ENCODE measurements around the gene DENND6B. TPM values are rescaled to one million over a fixed set of nuclear protein-coding genes. Genes with fewer than 3 reads are reported as not detected.

The DENND6B gene
- total RNA-seq, 4 donors from 2014 or later: 5.4 to 14.9 (median 6.3) TPM

DNA sequence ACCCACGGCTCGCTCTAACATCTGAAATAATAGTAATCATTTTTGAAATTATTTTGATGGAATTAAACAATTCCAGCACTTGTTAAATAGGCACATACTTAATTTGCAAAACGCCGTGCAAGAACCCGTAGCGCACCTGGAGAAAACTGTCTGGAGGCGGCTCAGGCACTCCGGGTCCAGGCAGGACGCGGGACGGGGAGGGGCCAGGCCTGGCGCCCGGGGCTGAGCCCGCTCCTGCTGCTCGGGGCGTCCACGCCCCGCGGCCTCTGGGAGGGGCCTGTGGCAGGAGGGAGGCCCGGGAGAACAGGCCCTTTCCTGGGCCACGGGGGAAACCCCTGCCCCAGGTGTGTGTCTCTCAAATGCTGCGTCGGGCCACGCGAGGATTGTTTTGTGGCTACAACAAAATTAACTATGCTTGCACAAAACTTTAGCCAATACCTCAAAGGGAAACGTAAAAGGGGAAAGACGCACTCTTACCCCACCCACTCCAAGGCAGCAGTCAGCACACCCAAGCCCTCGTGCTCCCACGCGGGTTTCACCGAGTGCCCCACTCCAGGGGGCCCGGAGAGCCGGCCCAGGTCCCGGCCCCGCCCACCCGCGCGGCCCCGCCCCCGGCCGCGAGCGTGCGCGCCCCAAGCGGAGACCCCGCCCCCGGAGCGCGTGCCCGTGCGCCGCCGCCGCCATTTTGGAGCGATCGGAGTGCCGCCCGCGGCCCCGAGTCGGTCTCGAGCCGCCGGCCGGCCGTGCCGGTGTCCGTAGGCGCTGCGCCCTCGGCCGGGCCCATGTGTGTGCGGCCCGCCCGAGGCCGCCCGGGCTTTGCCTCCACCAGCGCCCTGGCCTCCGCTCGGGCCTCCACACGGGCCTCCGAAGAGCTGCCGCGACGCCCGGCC, 16.1 kb upstream of the DENND6B start, which contains the start of gene PPP6R2:
Gene PPP6R2 (plus strand): TSS at position 677 of the 890 bp plus-strand sequence. CDS start 50,582 bp downstream, outside the sequence.
- TF ChIP-seq, protein P1, sequence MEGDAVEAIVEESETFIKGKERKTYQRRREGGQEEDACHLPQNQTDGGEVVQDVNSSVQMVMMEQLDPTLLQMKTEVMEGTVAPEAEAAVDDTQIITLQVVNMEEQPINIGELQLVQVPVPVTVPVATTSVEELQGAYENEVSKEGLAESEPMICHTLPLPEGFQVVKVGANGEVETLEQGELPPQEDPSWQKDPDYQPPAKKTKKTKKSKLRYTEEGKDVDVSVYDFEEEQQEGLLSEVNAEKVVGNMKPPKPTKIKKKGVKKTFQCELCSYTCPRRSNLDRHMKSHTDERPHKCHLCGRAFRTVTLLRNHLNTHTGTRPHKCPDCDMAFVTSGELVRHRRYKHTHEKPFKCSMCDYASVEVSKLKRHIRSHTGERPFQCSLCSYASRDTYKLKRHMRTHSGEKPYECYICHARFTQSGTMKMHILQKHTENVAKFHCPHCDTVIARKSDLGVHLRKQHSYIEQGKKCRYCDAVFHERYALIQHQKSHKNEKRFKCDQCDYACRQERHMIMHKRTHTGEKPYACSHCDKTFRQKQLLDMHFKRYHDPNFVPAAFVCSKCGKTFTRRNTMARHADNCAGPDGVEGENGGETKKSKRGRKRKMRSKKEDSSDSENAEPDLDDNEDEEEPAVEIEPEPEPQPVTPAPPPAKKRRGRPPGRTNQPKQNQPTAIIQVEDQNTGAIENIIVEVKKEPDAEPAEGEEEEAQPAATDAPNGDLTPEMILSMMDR (IDR thresholded peaks at IDR 0.05): peak in 2 of 6 experiments; percentile 7 to 16
- peak in 1 of 2 donors; percentile 49 for TF ChIP-seq POLR2A (IDR thresholded peaks at IDR 0.05)

DNA sequence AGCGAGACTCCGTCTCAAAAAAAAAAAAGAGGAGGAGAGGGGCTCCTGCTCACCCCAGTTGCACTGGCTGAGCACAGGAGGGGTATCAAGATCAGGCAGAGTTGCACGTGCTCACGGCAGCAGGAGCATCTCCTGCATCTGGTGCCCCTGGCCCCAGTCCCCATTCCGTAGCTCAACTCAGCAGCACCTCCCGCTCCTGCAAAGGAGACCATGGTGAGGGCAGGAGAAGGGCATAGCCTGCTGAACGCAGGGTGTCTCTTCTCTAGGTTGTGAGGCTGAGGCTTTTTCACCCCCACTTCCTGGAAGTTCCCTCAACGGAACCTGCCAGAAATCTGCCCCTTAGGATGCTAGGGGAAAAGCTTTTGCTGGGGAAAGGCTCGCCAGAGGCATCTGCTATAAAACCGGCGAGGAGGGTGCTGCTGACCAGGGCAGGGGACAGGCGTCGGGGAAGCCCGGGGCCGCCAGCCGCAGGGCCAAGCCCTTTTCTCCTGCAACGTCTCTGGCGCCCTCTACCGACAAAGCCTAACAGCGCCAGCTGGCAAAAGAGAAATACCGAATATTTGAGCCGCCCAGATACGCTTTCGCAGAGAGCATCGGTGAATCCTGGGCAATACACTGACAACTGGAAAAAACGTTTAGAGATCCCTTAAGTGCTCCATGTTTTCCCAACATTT, 15.3 kb upstream of the DENND6B start:
- peak overlapping the region; percentile 89 to 93 (median 90) for H3K27ac ChIP-seq

More for the DNA sequence above, 16.1 kb upstream of the DENND6B start, which contains the start of gene PPP6R2:
- Histone ChIP-seq H3K4me1 (peaks cover 0 to 20% (median 4%) of the 10 kb centered on the region in 4 donors), H3K27me3 (no peaks in the 10 kb centered on the region), H3K36me3 (peaks cover 0 to 5% (median 0%) of the 10 kb centered on the region in 3 donors), H3K9me3 (no peaks in the 10 kb centered on the region), H3K27ac (peak within 1 kb of the TSS; percentile 89 to 93 (median 90)), H3K4me3 (peak within 1 kb of the TSS; percentile 96 to 100 (median 98))
- peak; percentile 84 to 93 (median 91) for DNase-seq

DNA sequence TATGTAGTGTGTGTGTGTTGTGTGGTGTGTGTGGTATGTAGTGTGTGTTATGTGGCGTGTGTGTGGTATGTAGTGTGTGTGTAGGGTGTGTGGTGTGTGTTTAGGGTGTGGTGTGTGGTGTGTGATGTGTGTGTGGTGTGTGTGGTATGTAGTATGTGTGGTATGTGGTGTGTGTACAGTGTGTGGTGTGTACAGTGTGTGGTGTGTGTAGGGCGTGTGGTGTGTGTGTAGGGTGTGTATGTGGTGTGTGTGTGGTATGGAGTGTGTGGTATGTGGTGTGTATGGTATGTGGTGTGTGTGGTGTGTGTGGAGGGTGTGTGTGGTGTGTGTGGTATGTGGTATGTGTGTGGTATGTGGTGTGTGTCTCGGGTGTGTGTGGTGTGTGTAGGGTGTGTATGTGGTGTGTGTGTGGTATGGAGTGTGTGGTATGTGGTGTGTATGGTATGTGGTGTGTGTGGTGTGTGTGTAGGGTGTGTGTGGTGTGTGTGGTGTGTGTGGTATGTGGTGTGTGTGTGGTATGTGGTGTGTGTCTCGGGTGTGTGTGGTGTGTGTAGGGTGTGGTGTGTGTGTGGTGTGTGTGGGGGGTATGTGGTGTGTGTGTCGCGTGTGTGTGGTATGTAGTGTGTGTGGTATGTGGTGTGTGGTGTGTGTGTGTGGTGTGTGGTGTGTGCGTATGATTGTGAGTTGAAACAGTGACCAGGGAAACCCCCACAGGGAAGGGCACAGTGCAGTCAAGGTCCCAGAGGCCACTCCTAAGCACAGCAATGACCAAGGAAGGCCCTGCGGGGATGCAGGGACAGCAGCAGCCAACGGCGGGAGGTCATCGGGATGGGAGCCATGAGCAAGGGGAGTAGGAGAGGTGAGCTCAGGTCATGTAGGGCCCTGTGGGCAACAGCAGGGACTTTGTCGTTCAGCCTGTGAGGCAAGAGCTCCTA, 13.4 kb upstream of the DENND6B start:
- TF ChIP-seq, protein P1 (IDR thresholded peaks at IDR 0.05): no peak
- TF ChIP-seq POLR2A (IDR thresholded peaks at IDR 0.05): no peak

More for the DNA sequence above, 15.3 kb upstream of the DENND6B start:
- peak overlapping the region; percentile 96 to 100 (median 98) for H3K4me3 ChIP-seq
- no peaks in the 10 kb centered on the region for H3K9me3 ChIP-seq
- DNase-seq: peak; percentile 89 to 95 (median 92)
- peaks cover 0 to 14% (median 4%) of the 10 kb centered on the region in 4 donors for H3K4me1 ChIP-seq
- H3K27me3 ChIP-seq: no peaks in the 10 kb centered on the region
- H3K36me3 ChIP-seq: peaks cover 0 to 5% (median 0%) of the 10 kb centered on the region in 3 donors
- TF ChIP-seq, protein P1 (IDR thresholded peaks at IDR 0.05): peak; percentile 96 to 99 (median 98)
- peak in 1 of 2 donors; percentile 11 for TF ChIP-seq POLR2A (IDR thresholded peaks at IDR 0.05)

DNA sequence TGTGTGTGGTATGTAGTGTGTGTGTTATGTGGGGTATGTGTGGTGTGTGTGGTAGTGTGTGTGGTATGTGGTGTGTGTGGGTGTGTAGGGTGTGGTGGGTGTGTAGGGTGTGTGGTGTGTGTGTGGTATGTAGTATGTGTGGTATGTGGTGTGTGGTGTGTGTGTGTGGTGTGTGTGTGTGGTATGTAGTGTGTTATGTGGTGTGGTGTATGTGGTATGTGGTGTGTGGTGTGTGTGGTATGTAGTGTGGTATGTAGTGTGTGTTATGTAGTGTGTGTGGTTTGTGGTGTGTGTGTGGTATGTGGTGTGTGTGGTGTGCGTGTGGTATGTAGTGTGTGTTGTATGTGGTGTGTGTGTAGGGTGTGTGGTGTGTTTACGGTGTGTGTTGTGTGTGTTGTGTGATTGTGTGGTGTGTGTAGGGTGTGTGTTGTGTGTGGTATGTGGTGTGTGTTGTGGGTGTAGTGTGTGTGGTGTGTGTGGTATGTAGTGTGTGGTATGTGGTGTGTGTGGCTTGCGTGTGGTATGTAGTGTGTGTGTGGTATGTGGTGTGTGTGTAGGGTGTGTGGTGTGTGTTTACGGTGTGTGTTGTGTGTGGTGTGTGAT, 12.1 kb upstream of the DENND6B start:
- H3K36me3 ChIP-seq: no peaks in the 10 kb centered on the region
- TF ChIP-seq, protein P1 (IDR thresholded peaks at IDR 0.05): no peak
- no peak for TF ChIP-seq POLR2A (IDR thresholded peaks at IDR 0.05)
- DNase-seq: no peak

More for the DNA sequence above, 13.4 kb upstream of the DENND6B start:
- Histone ChIP-seq H3K9me3 (no peaks in the 10 kb centered on the region), H3K27me3 (no peaks in the 10 kb centered on the region), H3K27ac (no peak overlapping the region), H3K4me1 (peaks cover 0 to 7% (median 2%) of the 10 kb centered on the region in 4 donors), H3K4me3 (no peak overlapping the region), H3K36me3 (no peaks in the 10 kb centered on the region)
- DNase-seq: no peak

More for the DNA sequence above, 12.1 kb upstream of the DENND6B start:
- Histone ChIP-seq H3K27ac (no peak overlapping the region), H3K4me3 (no peak overlapping the region), H3K4me1 (peaks cover 0 to 7% (median 2%) of the 10 kb centered on the region in 4 donors), H3K27me3 (no peaks in the 10 kb centered on the region), H3K9me3 (no peaks in the 10 kb centered on the region)

All from Peyer's patch (tissue), 4 donors.